GM23338 (cell line): ENCODE measurements around the gene TERB2. TPM values are rescaled to one million over a fixed set of nuclear protein-coding genes. Genes with fewer than 3 reads are reported as not detected.

Experiments used
- ATAC-seq: fragments of 200-7000 bp; cut with Tn5 transposase; 3 replicates; pipeline ENCODE4 v1.9.1; 2020
- DNase-seq: peaks from one replicate; pipeline ENCODE4 v3.0.0-alpha.2; 2015; ENCODE audit warnings: low spot score
- H2AFZ ChIP-seq: fragments of 200-600 bp; sonication (generic); 2 replicates; pipeline ENCODE4 v1.8.0; 2016; ENCODE audit warnings: antibody characterized with exemption, mild to moderate bottlenecking, moderate library complexity
- H3F3A ChIP-seq: fragments of 200-600 bp; sonication (generic); replicated peaks from 2 replicates; pipeline ENCODE4 v1.8.0; 2017; ENCODE audit warnings: antibody characterized with exemption, mixed run types, low read depth
- H3K27ac ChIP-seq: fragments of 200-600 bp; sonication (generic); 2 replicates; pipeline ENCODE4 v1.6.1; 2016; ENCODE audit warnings: low read depth
- H3K27me3 ChIP-seq: fragments of 200-600 bp; sonication (generic); 2 replicates; pipeline ENCODE4 v1.8.0; 2016; ENCODE audit warnings: mild to moderate bottlenecking, mixed run types, moderate library complexity; ENCODE audit not compliant: insufficient read depth
- H3K36me3 ChIP-seq: fragments of 200-600 bp; sonication (generic); 2 replicates; pipeline ENCODE4 v1.8.0; 2016; ENCODE audit warnings: mild to moderate bottlenecking; ENCODE audit not compliant: insufficient read depth
- H3K4me1 ChIP-seq: fragments of 200-600 bp; sonication (generic); 2 replicates; pipeline ENCODE4 v1.8.0; 2016; ENCODE audit warnings: mild to moderate bottlenecking, moderate library complexity; ENCODE audit not compliant: insufficient read depth
- H3K4me2 ChIP-seq: fragments of 200-600 bp; sonication (generic); 2 replicates; pipeline ENCODE4 v1.7.1; 2017; ENCODE audit warnings: mixed run types
- H3K4me3 ChIP-seq: fragments of 200-600 bp; sonication (generic); 2 replicates; pipeline ENCODE4 v1.6.1; 2016; ENCODE audit warnings: mixed run types
- H3K79me2 ChIP-seq: fragments of 200-600 bp; sonication (generic); replicated peaks from 2 replicates; pipeline ENCODE4 v1.8.0; 2017; ENCODE audit warnings: mild to moderate bottlenecking; ENCODE audit not compliant: insufficient read depth
- H3K9me2 ChIP-seq: fragments of 200-600 bp; sonication (generic); 2 replicates; pipeline ENCODE4 v1.8.0; 2017; ENCODE audit not compliant: insufficient read depth
- H4K20me1 ChIP-seq: fragments of 200-600 bp; sonication (generic); replicated peaks from 2 replicates; pipeline ENCODE4 v1.8.0; 2017; ENCODE audit warnings: mild to moderate bottlenecking; ENCODE audit not compliant: insufficient read depth
- H3K27ac Mint-ChIP-seq: 2 replicates; pipeline ENCODE4 v1.8.0; 2020; ENCODE audit warnings: inconsistent platforms, mild to moderate bottlenecking, moderate library complexity, mixed read lengths
- H3K27me3 Mint-ChIP-seq: 3 replicates; pipeline ENCODE4 v1.8.0; 2022; ENCODE audit warnings: low read depth, mild to moderate bottlenecking, moderate library complexity, mixed read lengths, inconsistent platforms; ENCODE audit not compliant: insufficient read depth, poor library complexity
- H3K36me3 Mint-ChIP-seq: 3 replicates; pipeline ENCODE4 v1.8.0; 2021; ENCODE audit warnings: low read depth, mild to moderate bottlenecking, inconsistent platforms, moderate library complexity, mixed read lengths
- H3K4me1 Mint-ChIP-seq: 3 replicates; pipeline ENCODE4 v1.8.0; 2020; ENCODE audit warnings: mild to moderate bottlenecking, inconsistent platforms, mixed read lengths
- H3K4me3 Mint-ChIP-seq: 3 replicates; pipeline ENCODE4 v1.8.0; 2021; ENCODE audit warnings: moderate library complexity, mild to moderate bottlenecking, inconsistent platforms, mixed read lengths
- H3K9me3 Mint-ChIP-seq: 3 replicates; pipeline ENCODE4 v1.8.0; 2020; ENCODE audit warnings: moderate library complexity, mild to moderate bottlenecking, inconsistent platforms, mixed read lengths
- CREB1 ChIP-seq: fragments of 250-450 bp; sonication (Bioruptor Pico); IDR thresholded peaks from 2 replicates; pipeline ENCODE4 v1.5.0; 2020; ENCODE audit warnings: low read depth, mild to moderate bottlenecking, moderate library complexity
- ETS1 ChIP-seq: IDR thresholded peaks from 2 replicates; pipeline ENCODE4 v1.6.1; 2016; ENCODE audit warnings: antibody characterized with exemption
- EZH2 ChIP-seq: fragments of 200-600 bp; sonication (generic); IDR thresholded peaks from one replicate; pipeline ENCODE4 v1.8.0; 2017; ENCODE audit warnings: antibody characterized with exemption, mild to moderate bottlenecking, low read depth; ENCODE audit not compliant: unreplicated experiment
- EZH2phosphoT487 ChIP-seq: fragments of 200-600 bp; sonication (generic); IDR thresholded peaks from one replicate; pipeline ENCODE4 v1.8.1; 2018; ENCODE audit warnings: antibody characterized with exemption; ENCODE audit not compliant: unreplicated experiment
- JUNB ChIP-seq: IDR thresholded peaks from one replicate; pipeline ENCODE4 v1.6.1; 2016; ENCODE audit warnings: antibody characterized with exemption; ENCODE audit not compliant: unreplicated experiment
- NANOG ChIP-seq: IDR thresholded peaks from 2 replicates; pipeline ENCODE4 v1.6.1; 2016; ENCODE audit warnings: antibody characterized with exemption, borderline replicate concordance
- POLR2AphosphoS5 ChIP-seq: IDR thresholded peaks from 2 replicates; pipeline ENCODE4 v1.6.1; 2016; ENCODE audit warnings: antibody characterized with exemption, low read depth
- STAT1 ChIP-seq: IDR thresholded peaks from one replicate; pipeline ENCODE4 v1.6.1; 2016; ENCODE audit warnings: antibody characterized with exemption; ENCODE audit not compliant: unreplicated experiment
- ZNF114 ChIP-seq: fragments of 250-450 bp; sonication (Bioruptor Pico); IDR thresholded peaks from 2 replicates; pipeline ENCODE4 v1.5.0; 2020; ENCODE audit warnings: mild to moderate bottlenecking, moderate library complexity
- ZNF331 ChIP-seq: fragments of 250-450 bp; sonication (Bioruptor Pico); IDR thresholded peaks from 2 replicates; pipeline ENCODE4 v1.5.0; 2020; ENCODE audit warnings: low read depth, mild to moderate bottlenecking, moderate library complexity
- polyA plus RNA-seq: library from polyadenylated mRNA; unstranded; fragments of >200 nt; fragmentation: Nextera tagmentation; extraction: Ambion mirVana; gene quantifications from 2 replicates; pipeline ENCODE4 v1.2.1, GENCODE V29; 2016
- total RNA-seq: library from RNA; depleted of rRNA; stranded (reverse); fragments of >200 nt; shearing (Covaris generic); gene quantifications from 2 replicates; pipeline ENCODE4 v1.2.3, GENCODE V29; 2014
- TF ChIP-seq, protein P1 (sequence below): fragments of 250-450 bp; sonication (Bioruptor Pico); IDR thresholded peaks from 2 replicates; pipeline ENCODE4 v1.5.0; 2020; ENCODE audit warnings: mild to moderate bottlenecking, moderate library complexity
- TF ChIP-seq, protein P2 (sequence below): IDR thresholded peaks from one replicate; pipeline ENCODE4 v1.6.1; 2018; ENCODE audit warnings: antibody characterized with exemption; ENCODE audit not compliant: unreplicated experiment
- TF ChIP-seq, protein P3 (sequence below), 2 experiments: fragments of 200-600 bp in 1 of 2; sonication (generic) in 1 of 2; conservative IDR thresholded peaks; 2 replicates each; pipeline versions ENCODE4 v1.5.1 to v1.6.1; 2016 to 2017; ENCODE audit warnings: antibody characterized with exemption in 2 of 2, low read depth in 2 of 2, mild to moderate bottlenecking in 2 of 2, moderate library complexity in 1 of 2

TERB2 gene
- total and polyA plus RNA-seq, 2 experiments from 2014 or later, result not detected

DNA sequence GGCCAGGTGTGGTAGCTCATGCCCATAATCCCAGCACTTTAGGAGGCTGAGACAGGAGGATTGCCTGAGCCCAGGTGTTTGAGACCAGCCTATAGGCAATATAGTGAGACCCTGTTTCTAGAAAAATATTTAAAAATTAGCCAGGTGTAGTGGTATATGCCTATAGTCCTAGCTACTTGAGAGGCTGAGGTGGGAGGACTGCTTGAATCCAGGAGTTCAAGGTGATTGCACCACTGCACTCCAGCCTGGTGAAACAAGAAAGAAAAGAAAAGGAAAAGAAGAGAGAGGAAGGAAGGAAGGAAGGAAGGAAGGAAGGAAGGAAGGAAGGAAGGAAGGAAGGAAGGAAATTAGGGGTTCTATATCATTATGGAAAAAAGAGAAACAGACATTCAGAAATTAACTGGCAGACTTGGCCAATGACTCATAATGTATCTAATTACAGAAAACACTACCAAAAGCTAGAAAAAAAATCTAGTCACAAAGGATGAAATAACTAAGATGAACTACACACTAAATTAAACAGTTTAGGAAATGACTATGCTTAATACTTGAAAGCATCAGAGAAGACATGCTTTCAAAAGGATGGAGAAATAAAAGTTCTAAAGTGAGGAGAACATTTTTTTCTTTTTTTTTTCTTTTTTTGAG, 45.4 kb upstream of the TERB2 start:
- Histone ChIP-seq H3F3A (no peaks in the 10 kb centered on the region), H3K4me2 (no peak overlapping the region), H3K27me3 (no peaks in the 10 kb centered on the region), H3K4me1 (no peaks in the 10 kb centered on the region), H3K27ac (no peak overlapping the region), H3K4me3 (no peak overlapping the region), H3K9me2 (no peaks in the 10 kb centered on the region), H2AFZ (no peak overlapping the region), H4K20me1 (no peaks in the 10 kb centered on the region), H3K36me3 (no peaks in the 10 kb centered on the region), H3K79me2 (no peaks in the 10 kb centered on the region)
- peaks cover 11% of the 10 kb centered on the region for H3K9me3 Mint-ChIP-seq
- H3K4me1 Mint-ChIP-seq, result no peaks in the 10 kb centered on the region
- no peak for DNase-seq
- H3K36me3 Mint-ChIP-seq, result no peaks in the 10 kb centered on the region
- H3K27ac Mint-ChIP-seq, result no peak overlapping the region
- ATAC-seq, result no peak
- no peak overlapping the region for H3K4me3 Mint-ChIP-seq
- peaks cover 2% of the 10 kb centered on the region for H3K27me3 Mint-ChIP-seq
- TF ChIP-seq, protein P1, sequence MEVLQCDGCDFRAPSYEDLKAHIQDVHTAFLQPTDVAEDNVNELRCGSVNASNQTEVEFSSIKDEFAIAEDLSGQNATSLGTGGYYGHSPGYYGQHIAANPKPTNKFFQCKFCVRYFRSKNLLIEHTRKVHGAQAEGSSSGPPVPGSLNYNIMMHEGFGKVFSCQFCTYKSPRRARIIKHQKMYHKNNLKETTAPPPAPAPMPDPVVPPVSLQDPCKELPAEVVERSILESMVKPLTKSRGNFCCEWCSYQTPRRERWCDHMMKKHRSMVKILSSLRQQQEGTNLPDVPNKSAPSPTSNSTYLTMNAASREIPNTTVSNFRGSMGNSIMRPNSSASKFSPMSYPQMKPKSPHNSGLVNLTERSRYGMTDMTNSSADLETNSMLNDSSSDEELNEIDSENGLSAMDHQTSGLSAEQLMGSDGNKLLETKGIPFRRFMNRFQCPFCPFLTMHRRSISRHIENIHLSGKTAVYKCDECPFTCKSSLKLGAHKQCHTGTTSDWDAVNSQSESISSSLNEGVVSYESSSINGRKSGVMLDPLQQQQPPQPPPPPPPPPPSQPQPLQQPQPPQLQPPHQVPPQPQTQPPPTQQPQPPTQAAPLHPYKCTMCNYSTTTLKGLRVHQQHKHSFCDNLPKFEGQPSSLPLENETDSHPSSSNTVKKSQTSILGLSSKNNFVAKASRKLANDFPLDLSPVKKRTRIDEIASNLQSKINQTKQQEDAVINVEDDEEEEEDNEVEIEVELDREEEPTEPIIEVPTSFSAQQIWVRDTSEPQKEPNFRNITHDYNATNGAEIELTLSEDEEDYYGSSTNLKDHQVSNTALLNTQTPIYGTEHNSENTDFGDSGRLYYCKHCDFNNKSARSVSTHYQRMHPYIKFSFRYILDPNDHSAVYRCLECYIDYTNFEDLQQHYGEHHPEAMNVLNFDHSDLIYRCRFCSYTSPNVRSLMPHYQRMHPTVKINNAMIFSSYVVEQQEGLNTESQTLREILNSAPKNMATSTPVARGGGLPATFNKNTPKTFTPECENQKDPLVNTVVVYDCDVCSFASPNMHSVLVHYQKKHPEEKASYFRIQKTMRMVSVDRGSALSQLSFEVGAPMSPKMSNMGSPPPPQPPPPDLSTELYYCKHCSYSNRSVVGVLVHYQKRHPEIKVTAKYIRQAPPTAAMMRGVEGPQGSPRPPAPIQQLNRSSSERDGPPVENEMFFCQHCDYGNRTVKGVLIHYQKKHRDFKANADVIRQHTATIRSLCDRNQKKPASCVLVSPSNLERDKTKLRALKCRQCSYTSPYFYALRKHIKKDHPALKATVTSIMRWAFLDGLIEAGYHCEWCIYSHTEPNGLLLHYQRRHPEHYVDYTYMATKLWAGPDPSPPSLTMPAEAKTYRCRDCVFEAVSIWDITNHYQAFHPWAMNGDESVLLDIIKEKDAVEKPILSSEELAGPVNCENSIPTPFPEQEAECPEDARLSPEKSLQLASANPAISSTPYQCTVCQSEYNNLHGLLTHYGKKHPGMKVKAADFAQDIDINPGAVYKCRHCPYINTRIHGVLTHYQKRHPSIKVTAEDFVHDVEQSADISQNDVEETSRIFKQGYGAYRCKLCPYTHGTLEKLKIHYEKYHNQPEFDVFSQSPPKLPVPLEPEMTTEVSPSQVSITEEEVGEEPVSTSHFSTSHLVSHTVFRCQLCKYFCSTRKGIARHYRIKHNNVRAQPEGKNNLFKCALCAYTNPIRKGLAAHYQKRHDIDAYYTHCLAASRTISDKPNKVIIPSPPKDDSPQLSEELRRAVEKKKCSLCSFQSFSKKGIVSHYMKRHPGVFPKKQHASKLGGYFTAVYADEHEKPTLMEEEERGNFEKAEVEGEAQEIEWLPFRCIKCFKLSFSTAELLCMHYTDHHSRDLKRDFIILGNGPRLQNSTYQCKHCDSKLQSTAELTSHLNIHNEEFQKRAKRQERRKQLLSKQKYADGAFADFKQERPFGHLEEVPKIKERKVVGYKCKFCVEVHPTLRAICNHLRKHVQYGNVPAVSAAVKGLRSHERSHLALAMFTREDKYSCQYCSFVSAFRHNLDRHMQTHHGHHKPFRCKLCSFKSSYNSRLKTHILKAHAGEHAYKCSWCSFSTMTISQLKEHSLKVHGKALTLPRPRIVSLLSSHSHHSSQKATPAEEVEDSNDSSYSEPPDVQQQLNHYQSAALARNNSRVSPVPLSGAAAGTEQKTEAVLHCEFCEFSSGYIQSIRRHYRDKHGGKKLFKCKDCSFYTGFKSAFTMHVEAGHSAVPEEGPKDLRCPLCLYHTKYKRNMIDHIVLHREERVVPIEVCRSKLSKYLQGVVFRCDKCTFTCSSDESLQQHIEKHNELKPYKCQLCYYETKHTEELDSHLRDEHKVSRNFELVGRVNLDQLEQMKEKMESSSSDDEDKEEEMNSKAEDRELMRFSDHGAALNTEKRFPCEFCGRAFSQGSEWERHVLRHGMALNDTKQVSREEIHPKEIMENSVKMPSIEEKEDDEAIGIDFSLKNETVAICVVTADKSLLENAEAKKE, result no peak
- TF ChIP-seq STAT1 (no peak), ETS1 (no peak), ZNF331 (CRISPR knock-in tag) (no peak), EZH2 (no peak), JUNB (no peak), EZH2phosphoT487 (no peak), POLR2AphosphoS5 (no peak), NANOG (no peak), CREB1 (no peak), ZNF114 (CRISPR knock-in tag) (no peak)
- TF ChIP-seq, protein P2, sequence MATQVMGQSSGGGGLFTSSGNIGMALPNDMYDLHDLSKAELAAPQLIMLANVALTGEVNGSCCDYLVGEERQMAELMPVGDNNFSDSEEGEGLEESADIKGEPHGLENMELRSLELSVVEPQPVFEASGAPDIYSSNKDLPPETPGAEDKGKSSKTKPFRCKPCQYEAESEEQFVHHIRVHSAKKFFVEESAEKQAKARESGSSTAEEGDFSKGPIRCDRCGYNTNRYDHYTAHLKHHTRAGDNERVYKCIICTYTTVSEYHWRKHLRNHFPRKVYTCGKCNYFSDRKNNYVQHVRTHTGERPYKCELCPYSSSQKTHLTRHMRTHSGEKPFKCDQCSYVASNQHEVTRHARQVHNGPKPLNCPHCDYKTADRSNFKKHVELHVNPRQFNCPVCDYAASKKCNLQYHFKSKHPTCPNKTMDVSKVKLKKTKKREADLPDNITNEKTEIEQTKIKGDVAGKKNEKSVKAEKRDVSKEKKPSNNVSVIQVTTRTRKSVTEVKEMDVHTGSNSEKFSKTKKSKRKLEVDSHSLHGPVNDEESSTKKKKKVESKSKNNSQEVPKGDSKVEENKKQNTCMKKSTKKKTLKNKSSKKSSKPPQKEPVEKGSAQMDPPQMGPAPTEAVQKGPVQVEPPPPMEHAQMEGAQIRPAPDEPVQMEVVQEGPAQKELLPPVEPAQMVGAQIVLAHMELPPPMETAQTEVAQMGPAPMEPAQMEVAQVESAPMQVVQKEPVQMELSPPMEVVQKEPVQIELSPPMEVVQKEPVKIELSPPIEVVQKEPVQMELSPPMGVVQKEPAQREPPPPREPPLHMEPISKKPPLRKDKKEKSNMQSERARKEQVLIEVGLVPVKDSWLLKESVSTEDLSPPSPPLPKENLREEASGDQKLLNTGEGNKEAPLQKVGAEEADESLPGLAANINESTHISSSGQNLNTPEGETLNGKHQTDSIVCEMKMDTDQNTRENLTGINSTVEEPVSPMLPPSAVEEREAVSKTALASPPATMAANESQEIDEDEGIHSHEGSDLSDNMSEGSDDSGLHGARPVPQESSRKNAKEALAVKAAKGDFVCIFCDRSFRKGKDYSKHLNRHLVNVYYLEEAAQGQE, result no peak
- TF ChIP-seq, protein P3, sequence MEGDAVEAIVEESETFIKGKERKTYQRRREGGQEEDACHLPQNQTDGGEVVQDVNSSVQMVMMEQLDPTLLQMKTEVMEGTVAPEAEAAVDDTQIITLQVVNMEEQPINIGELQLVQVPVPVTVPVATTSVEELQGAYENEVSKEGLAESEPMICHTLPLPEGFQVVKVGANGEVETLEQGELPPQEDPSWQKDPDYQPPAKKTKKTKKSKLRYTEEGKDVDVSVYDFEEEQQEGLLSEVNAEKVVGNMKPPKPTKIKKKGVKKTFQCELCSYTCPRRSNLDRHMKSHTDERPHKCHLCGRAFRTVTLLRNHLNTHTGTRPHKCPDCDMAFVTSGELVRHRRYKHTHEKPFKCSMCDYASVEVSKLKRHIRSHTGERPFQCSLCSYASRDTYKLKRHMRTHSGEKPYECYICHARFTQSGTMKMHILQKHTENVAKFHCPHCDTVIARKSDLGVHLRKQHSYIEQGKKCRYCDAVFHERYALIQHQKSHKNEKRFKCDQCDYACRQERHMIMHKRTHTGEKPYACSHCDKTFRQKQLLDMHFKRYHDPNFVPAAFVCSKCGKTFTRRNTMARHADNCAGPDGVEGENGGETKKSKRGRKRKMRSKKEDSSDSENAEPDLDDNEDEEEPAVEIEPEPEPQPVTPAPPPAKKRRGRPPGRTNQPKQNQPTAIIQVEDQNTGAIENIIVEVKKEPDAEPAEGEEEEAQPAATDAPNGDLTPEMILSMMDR (conservative IDR thresholded peaks at IDR 0.05; ENCODE audit: low read depth in 2 of 2), result no peak
